OCI-LY7 (cell line): Measurements from ENCODE around the gene HDHD5. TPM values are rescaled to one million over a fixed set of nuclear protein-coding genes. Genes with fewer than 3 reads are reported as not detected.
A peak's percentile ranks its signal among the peaks of the same experiment; 100 is the strongest.

Source experiments
- BruUV-seq: library from RNA; stranded (reverse); fragments of 400-500 nt; replicated peaks from 2 replicates; lab custom pipeline; 2021; lab: Mats Ljungman, UMichigan
- CTCF ChIA-PET: fragments of 300-600 bp; sonication (Branson Sonifier 250); formaldehyde crosslinking; loops from one replicate; lab custom pipeline; 2022; ENCODE audit warnings: antibody characterized with exemption; ENCODE audit not compliant: unreplicated experiment; lab: Charles Lee
- POLR2A ChIA-PET: fragments of 300-600 bp; sonication (Branson Sonifier 250); formaldehyde crosslinking; loops from one replicate; lab custom pipeline; 2022; ENCODE audit warnings: antibody characterized with exemption; lab: Charles Lee
- DNase-seq: peaks from one replicate; pipeline ENCODE4 v3.0.0-alpha.2; 2015; ENCODE audit warnings: low spot score
- H2AFZ ChIP-seq: fragments of 200-600 bp; sonication (generic), shearing (Covaris generic); 2 replicates; pipeline ENCODE4 v1.6.1; 2014; ENCODE audit warnings: mild to moderate bottlenecking, antibody characterized with exemption, low read length, moderate library complexity
- H3K27ac ChIP-seq: fragments of 200-600 bp; sonication (generic); 2 replicates; pipeline ENCODE4 v1.5.1; 2014; ENCODE audit warnings: mixed run types, low read depth, mild to moderate bottlenecking, moderate library complexity, low read length, inconsistent platforms; ENCODE audit not compliant: poor library complexity, severe bottlenecking
- H3K36me3 ChIP-seq: fragments of 200-600 bp; sonication (generic); 2 replicates; pipeline ENCODE4 v1.6.1; 2014; ENCODE audit warnings: mild to moderate bottlenecking, antibody characterized with exemption, low read length, moderate library complexity, mixed read lengths; ENCODE audit not compliant: insufficient read depth
- H3K4me1 ChIP-seq: fragments of 200-600 bp; sonication (generic); 2 replicates; pipeline ENCODE4 v1.5.1; 2014; ENCODE audit warnings: mild to moderate bottlenecking, low read length; ENCODE audit not compliant: insufficient read depth, poor library complexity, severe bottlenecking
- H3K4me2 ChIP-seq: fragments of 200-600 bp; sonication (generic); 2 replicates; pipeline ENCODE4 v1.6.1; 2014; ENCODE audit warnings: mild to moderate bottlenecking, low read length
- H3K4me3 ChIP-seq: fragments of 200-600 bp; sonication (generic); 2 replicates; pipeline ENCODE4 v1.5.1; 2014; ENCODE audit warnings: mild to moderate bottlenecking, low read depth, low read length; ENCODE audit not compliant: poor library complexity, severe bottlenecking
- H3K79me2 ChIP-seq: fragments of 200-600 bp; sonication (generic); 2 replicates; pipeline ENCODE4 v1.6.1; 2016; ENCODE audit warnings: low read depth, mild to moderate bottlenecking, low read length, moderate library complexity, mixed read lengths; ENCODE audit not compliant: insufficient read depth
- H3K9me2 ChIP-seq: fragments of 200-600 bp; sonication (generic); 2 replicates; pipeline ENCODE4 v1.6.1; 2016; ENCODE audit warnings: mild to moderate bottlenecking, low read length, mixed read lengths; ENCODE audit not compliant: insufficient read depth
- H3K9me3 ChIP-seq: fragments of 200-600 bp; sonication (generic); 2 replicates; pipeline ENCODE4 v1.6.1; 2014; ENCODE audit warnings: mild to moderate bottlenecking, mixed run types, low read length, mixed read lengths
- H4K20me1 ChIP-seq: fragments of 200-600 bp; sonication (generic); 2 replicates; pipeline ENCODE4 v1.6.1; 2014; ENCODE audit warnings: mild to moderate bottlenecking, antibody characterized with exemption, low read length, moderate library complexity, mixed read lengths; ENCODE audit not compliant: insufficient read depth
- EZH2phosphoT487 ChIP-seq: fragments of 200-600 bp; sonication (generic); IDR thresholded peaks from 2 replicates; pipeline ENCODE4 v1.6.1; 2018; ENCODE audit warnings: low read depth, borderline replicate concordance, mild to moderate bottlenecking, mixed run types, antibody characterized with exemption, low read length, moderate library complexity, mixed read lengths
- intact Hi-C: fragments of 100-400 bp; cut with micrococcal nuclease; formaldehyde crosslinking; loops from one replicate; pipeline ENCODE4 v1.10.0; 2022; ENCODE audit not compliant: unreplicated experiment
- total RNA-seq, 2 experiments: library from RNA; depleted of rRNA in 1 of 2; stranded (reverse); fragments of >200 nt in 1 of 2; shearing (Covaris generic) in 1 of 2; gene quantifications; 2 replicates each; pipeline ENCODE4 v1.2.3, GENCODE V29; 2014 to 2022
- TF ChIP-seq, protein P1 (sequence below): fragments of 200-600 bp; sonication (generic); conservative IDR thresholded peaks from 2 replicates; pipeline ENCODE4 v1.5.1; 2014; ENCODE audit warnings: mild to moderate bottlenecking, antibody characterized with exemption, low read length, moderate library complexity, mixed read lengths

HDHD5 gene
- total RNA-seq, 2 experiments from 2014 or later = 77.4 to 84.6 TPM

DNA sequence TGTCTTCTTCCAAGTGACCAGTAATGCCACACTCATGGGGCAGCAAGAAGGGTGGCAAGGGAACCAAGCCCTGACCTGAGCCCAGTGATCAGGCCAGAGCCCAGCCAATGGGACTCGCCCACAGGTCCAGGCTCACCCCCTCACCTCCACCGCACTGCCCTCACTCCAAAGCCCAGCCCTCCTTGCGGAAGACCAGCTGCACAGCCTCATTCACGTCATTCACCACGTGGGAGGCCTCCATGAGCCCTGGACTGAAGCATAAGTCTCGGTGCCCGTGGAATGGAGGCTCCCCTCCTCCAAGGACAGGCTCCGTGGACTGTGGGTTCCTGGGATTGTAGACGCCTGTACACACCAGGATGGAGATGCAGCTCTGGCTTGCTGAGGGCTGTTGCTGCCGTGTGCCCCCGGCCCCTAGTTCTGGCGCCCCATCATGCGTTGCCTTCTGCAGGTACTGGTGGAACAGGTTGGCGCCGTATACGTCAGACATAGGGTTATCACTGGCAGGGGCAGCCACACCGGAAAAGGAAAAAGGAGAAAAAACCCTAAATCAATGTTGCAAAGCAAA is 21.1 kb downstream of the HDHD5 start:
- CTCF ChIA-PET = no interaction called here
- BruUV-seq = TSS peak; percentile 76

DNA sequence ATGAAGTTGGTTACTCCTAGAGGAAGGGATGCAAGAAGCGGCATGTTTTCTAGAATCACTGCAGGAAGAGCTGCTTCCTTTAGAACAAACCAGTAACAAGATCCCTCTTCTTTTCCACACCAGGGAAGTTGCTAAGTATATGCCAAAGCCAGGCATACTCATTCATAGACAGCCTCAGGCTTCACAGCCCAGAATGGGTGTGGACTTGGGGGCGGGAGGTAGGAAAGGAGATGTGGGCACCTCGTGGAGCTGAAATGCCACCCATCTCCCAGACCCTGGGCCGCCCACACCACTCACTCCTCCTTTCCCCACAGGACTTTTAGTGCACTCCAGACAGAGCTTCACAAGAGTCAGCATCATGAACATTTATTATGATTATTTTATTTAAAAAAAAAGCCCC is 21.9 kb downstream of the HDHD5 start:
- no peak for DNase-seq
- no peaks in the 10 kb centered on the region for H3K9me3 ChIP-seq
- peaks cover 53% of the 10 kb centered on the region for H3K36me3 ChIP-seq
- H3K79me2 ChIP-seq = no peaks in the 10 kb centered on the region
- H3K4me3 ChIP-seq = no peak overlapping the region
- TF ChIP-seq EZH2phosphoT487 = no peak
- TF ChIP-seq, protein P1, sequence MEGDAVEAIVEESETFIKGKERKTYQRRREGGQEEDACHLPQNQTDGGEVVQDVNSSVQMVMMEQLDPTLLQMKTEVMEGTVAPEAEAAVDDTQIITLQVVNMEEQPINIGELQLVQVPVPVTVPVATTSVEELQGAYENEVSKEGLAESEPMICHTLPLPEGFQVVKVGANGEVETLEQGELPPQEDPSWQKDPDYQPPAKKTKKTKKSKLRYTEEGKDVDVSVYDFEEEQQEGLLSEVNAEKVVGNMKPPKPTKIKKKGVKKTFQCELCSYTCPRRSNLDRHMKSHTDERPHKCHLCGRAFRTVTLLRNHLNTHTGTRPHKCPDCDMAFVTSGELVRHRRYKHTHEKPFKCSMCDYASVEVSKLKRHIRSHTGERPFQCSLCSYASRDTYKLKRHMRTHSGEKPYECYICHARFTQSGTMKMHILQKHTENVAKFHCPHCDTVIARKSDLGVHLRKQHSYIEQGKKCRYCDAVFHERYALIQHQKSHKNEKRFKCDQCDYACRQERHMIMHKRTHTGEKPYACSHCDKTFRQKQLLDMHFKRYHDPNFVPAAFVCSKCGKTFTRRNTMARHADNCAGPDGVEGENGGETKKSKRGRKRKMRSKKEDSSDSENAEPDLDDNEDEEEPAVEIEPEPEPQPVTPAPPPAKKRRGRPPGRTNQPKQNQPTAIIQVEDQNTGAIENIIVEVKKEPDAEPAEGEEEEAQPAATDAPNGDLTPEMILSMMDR = no peak
- no peak overlapping the region for H3K27ac ChIP-seq
- intact Hi-C loops = no loop called here
- ChIA-PET CTCF (no interaction called here), POLR2A (no interaction called here)
- H3K4me2 ChIP-seq = no peak overlapping the region
- no peaks in the 10 kb centered on the region for H3K9me2 ChIP-seq
- BruUV-seq = no TSS peak
- H2AFZ ChIP-seq = no peak overlapping the region
- no peaks in the 10 kb centered on the region for H4K20me1 ChIP-seq
- H3K4me1 ChIP-seq = peaks cover 4% of the 10 kb centered on the region

More for the DNA sequence above, 21.1 kb downstream of the HDHD5 start:
- intact Hi-C loops = no loop called here
- TF ChIP-seq EZH2phosphoT487 = no peak
- TF ChIP-seq, protein P1 = no peak
- no peak overlapping the region for H3K4me2 ChIP-seq
- H3K27ac ChIP-seq = no peak overlapping the region
- no peaks in the 10 kb centered on the region for H3K9me2 ChIP-seq
- H3K79me2 ChIP-seq = no peaks in the 10 kb centered on the region
- H4K20me1 ChIP-seq = no peaks in the 10 kb centered on the region
- no peaks in the 10 kb centered on the region for H3K9me3 ChIP-seq
- POLR2A ChIA-PET = interaction anchor here (2.0 kb wide), 1 partner anchor 13 kb away, joined by 4 read pairs; no protein-coding TSS in a partner anchor
- H3K4me1 ChIP-seq = no peaks in the 10 kb centered on the region
- DNase-seq = no peak
- H2AFZ ChIP-seq = no peak overlapping the region
- no peak overlapping the region for H3K4me3 ChIP-seq
- peaks cover 60% of the 10 kb centered on the region for H3K36me3 ChIP-seq

DNA sequence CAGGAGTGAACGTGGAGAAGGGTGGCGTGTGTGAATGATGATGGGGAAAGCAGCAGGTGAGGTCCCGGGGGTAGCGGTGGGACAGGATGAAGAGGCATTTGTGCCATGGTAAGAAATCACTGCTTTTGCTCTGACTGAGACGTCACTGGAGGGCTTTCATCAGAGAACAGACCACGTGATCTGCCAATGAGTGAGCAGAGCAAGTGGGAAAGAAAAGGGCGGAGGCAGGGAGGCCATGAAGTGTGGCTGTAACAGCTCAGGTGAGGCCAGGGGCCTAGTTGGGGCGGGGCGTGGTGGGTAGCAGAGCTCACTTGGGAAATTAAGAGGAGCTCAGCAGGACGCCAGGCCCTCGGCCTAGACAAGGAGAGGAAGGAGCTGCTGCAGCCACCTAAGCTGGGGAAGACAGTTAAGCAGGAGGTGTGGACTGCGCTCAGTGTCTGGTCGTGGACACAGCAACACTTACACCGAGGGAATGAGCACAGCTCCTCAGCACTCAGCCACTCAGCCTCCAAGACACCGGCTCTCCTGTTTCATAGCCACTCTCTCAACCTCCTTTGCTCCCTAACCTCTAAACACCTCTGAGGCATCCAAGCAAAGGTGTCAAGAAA is 23.8 kb downstream of the HDHD5 start:
- peaks cover 33% of the 10 kb centered on the region for H3K36me3 ChIP-seq
- no peak for TF ChIP-seq EZH2phosphoT487
- TF ChIP-seq, protein P1 = no peak
- CTCF ChIA-PET = no interaction called here
- DNase-seq = no peak
- H3K9me3 ChIP-seq = no peaks in the 10 kb centered on the region
- no peak overlapping the region for H3K4me3 ChIP-seq
- H3K4me2 ChIP-seq = no peak overlapping the region
- H4K20me1 ChIP-seq = no peaks in the 10 kb centered on the region
- no peaks in the 10 kb centered on the region for H3K79me2 ChIP-seq
- H3K4me1 ChIP-seq = peaks cover 12% of the 10 kb centered on the region
- BruUV-seq = no TSS peak
- H3K9me2 ChIP-seq = no peaks in the 10 kb centered on the region
- H2AFZ ChIP-seq = no peak overlapping the region
- H3K27ac ChIP-seq = no peak overlapping the region
- intact Hi-C loops = no loop called here
- POLR2A ChIA-PET = interaction anchor here (0.5 kb wide), 1 partner anchor 17 kb away, joined by 7 read pairs; no protein-coding TSS in a partner anchor
